ENCODE measurements around the gene APH1B.
A peak's percentile ranks its signal among the peaks of the same experiment; 100 is the strongest.
"Not testable (repeated sequence)": the region's sequence is repeated elsewhere in the genome, so short reads cannot be mapped to it uniquely, and the experiment has no call there.

APH1B gene

GRCh38 chr15:63332367-63333124, 55.1 kb downstream of the APH1B start:
- no peak for DNase-seq

DNA sequence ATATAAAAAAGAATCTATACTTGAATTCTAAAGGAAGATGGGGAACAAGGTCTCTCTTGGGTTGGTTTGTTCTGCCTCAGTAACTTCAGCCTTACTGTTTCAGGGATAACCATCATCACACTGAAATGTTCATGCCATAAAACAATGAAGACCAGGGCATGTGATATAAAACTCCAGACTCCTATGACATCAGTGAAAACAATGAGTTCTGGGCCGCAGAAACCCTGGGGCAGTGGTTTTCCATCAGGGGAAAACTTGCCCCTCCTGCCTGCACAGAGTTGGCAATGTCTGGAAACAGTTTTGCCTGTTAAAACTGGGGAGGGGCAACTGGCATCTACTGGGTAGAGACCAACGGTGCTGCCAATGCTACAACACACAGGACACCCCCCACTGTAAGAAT, 57.4 kb downstream of the APH1B start:
- no peak for DNase-seq

- no peak for DNase-seq
These were observed 58.3 kb downstream of the APH1B start for GRCh38 chr15:63335543-63336240.

GRCh38 chr15:63337046-63337445, 59.6 kb downstream of the APH1B start:
- DNase-seq = no peak

DNA sequence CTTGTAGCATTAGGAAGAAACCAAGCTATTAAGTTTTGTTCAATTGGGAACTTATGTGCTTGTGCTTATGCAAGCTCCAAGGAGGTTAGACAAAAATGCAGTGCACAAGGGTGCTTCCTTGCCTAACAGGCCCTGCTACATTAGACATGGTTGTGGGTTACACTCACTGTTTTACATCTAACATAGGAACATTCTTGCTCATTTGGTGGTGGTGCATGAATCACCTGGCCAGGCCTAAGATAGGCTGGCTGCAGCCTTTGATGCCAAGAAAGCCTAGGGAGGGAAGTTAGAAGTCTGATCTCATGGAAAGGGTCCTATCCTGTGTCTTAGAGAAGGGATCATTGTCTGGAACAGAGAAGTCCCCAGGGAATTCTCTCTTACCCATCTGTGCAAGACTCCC, 60.8 kb downstream of the APH1B start:
- no peak for DNase-seq

DNA sequence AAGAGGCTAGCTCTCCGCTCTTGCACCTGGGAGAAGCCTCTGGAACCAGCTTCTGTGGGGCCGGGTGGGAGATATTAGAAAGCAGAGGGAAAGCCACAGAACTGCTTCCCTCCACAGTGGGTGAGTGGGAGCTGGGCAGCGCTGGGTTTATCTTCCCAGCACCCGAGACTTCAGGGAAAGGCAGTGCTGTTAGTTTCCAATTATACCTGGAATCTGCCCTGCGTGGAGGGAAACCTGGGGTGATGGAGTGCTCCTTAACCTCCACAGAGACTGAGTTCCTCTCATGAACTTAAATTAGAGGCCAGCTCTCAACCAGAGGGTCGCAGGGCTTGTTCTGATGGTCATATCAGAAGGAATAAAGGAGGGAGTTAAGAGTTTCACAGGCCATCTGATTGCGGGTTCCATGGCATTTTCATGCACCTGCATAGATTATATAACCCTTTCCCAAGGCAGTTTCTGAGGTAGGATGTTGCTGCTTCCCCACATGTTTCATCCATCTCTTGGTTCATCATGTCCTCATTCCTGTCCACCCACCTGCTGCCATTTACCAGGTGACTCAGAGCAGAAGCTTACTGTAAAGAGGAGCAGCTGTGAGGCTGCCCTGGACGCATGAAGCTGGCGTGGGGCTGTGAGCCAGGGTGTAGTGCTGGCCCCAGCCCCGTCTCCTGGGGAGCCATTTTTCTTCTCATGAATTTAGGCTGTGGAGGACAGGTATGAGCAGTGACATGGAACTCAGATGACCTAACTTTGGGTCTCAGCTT, 61.8 kb downstream of the APH1B start:
- DNase-seq = no peak

DNA sequence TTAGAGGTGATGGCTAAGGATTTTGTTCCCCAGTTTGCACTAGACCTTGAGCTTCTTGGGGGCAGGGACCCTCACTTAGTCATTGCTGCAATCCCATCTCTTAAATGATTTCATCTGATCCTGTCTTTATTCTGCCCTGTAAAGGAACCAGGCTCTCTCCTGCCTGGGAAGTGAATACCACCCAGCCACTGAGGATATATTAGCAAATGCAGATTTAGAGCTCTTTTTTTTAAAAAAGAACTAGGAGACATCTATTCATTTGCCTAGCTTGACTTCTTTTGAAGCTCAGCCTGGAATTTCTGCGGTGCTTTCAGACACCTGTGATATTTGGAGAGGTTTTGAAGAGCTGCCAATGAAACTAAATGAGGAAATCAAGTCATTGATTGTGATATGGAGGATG, 62.4 kb downstream of the APH1B start:
- DNase-seq = no peak

DNA sequence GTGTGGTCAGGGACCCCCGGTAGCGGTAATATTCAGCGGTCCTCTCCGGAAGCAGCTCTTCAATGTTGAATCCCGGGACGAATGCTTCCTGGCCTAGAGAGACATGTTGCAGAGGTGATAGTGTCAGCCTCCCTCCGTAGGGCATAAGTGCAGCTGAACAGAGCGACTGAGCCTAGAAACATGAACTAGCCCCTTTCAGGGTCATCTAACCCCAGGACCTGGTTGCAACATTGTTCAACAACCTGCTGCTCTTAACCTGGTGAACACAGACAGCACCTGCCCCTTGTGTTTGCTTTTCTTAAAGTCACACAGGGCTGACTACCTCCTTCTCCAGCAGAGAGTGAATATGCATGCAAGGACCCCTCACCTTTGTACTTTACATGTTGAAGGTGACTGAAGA, 62.9 kb downstream of the APH1B start:
- no peak for DNase-seq

GRCh38 chr15:63340878-63341277, 63.5 kb downstream of the APH1B start:
- no peak for DNase-seq

DNA sequence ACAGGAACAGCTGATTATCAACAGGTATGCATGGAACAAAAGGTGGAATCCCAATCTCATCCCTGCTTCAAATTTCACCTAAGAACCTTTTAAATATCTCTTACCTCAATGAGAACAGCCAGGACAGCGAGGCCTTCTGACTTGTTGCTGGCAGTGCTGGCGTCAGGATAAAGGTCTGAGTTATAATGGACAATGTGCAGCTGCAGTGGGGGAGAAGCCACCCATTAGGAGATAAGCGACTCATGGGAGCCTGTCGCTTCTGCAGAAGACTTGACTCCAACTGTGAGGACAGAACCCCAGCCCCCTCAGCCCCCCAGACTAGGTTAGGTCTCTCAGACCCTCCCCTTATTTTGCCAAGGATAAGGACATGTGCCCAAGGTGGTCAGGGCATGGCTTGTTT, 64.5 kb downstream of the APH1B start:
- DNase-seq = no peak

- not testable (repeated sequence) for DNase-seq
These were observed 65.7 kb downstream of the APH1B start for GRCh38 chr15:63342996-63343562.

DNA sequence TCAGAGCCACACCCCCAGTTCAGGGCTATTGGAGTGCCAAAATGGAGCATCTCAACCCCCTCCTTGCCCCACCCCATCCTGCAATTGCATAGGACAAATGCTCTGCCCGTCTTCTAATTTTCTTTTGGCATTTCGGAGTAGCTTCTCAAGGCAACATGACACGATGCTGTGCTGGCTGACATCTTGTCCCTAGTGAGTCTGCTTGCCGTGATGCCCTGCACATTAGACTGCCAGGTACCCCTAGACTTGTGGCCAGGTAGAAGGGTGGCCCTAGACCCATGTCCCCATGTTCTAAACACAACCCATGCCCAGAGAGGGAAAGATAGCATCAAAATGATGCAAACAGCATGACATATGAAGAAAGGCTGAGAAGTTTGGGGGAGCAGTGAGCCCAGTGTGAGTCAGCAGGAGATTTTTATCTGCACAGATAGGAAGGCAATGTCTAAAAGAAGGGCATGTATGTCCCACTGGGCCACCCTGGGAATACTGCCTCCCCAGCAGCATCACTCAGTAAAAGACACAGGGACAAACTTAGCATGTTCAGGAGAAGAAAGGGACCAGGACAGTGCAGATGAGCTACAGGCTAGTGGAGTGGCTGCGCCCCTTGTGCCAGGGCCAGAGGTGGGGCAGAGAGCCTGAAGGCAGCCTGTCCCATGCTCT, 67.5 kb downstream of the APH1B start:
- no peak for DNase-seq

DNA sequence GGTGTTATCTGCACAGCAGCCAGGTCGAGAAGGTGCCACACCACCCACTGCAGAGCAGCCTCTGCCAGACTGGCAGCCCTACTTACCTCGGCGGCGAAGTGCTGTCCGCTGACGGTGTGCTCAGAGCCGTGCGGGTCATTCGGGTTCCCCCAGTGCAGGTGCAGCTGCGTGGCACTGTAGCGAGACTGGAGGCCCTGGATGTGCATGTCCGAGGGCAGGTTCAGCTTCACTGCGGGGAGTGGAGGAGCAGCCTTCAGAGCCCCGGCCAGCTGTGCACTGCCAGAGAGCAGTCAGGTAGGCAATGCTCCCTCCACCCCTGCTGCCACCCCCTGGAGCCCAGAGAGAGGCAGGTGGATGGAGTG, 68.0 kb downstream of the APH1B start:
- no peak for DNase-seq

- no peak for DNase-seq
These were observed 69.9 kb downstream of the APH1B start for GRCh38 chr15:63347074-63347857.

DNA sequence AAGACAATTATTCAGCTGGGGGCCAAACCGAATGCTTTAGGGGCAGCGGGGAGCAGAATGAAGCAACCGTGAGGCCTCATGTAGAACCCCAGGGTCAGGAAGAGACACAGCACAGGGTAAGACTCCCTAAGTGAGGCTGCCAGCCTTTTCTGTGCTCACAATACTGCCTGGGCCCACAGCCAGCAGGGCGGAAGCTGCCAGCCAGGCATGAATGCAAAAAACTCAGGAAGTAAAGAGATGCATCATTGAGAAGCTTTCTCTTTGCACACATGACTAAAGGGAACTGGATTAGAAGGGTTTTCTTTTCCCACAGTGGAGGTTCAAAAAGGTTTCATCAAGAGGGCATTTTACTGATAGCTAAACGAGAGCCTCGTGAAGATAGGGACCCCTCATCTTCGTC, 71.0 kb downstream of the APH1B start:
- DNase-seq = peak; percentile 20

DNA sequence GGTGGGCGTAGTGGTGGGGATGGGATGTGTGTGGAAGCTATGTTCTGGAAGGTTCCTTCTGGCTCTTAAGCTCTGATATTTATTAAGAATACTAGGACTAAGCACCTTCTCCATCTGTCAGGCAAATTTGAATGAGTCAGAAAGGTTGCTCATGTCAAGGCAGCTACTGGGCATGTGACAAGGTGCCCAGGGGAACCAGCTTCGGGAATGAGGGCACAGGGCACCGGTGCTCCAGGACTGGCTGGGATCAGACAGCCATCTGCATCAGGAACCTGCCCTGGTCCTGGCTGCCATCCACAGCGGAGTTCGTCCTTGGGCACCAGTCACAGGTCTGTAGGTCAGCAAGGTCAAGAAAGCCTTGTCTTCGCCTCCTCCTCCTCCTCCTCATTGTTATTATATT, 71.8 kb downstream of the APH1B start:
- DNase-seq = no peak

- no peak for DNase-seq
These were observed 72.2 kb downstream of the APH1B start for GRCh38 chr15:63349621-63350020.

GRCh38 chr15:63350178-63350621, 72.8 kb downstream of the APH1B start:
- DNase-seq = no peak

GRCh38 chr15:63351170-63351569, 73.8 kb downstream of the APH1B start:
- DNase-seq = no peak

GRCh38 chr15:63352808-63353207, 75.4 kb downstream of the APH1B start:
- DNase-seq = no peak

DNA sequence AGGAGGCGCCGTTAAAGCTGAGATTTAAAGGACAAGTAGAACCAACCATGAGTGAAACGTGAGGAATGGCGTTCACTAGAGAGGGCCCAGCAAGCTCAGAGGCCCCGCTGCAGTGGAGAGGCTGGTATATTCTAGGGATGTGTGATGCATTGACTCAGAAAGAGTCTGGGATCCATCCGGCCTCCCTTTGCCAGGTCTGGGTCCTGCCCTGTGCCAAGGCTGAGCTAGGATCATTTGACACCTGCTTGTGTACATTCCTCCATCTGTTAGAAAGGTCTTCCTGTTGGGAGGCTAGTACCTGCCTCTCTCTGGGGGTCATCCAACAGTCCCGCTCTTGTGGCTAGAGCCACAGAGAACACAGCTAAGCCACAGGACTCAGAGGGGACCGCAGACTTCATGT, 75.9 kb downstream of the APH1B start:
- DNase-seq = no peak

- DNase-seq = no peak
These were observed 76.5 kb downstream of the APH1B start for GRCh38 chr15:63353887-63354286.

Data from GOT3 (cell line).